HepG2 (cell line): ENCODE data around the gene UNC5A. TPM values are rescaled to one million over a fixed set of nuclear protein-coding genes. Genes with fewer than 3 reads are reported as not detected.

Source experiments
- ATRX ChIP-seq: sonication (generic); formaldehyde crosslinking; IDR thresholded peaks from 2 replicates; pipeline ENCODE4 v1.4.0; 2020; ENCODE audit warnings: missing genetic modification reagents, borderline replicate concordance
- BORCS8-MEF2B ChIP-seq: sonication (generic); formaldehyde crosslinking; IDR thresholded peaks from 2 replicates; pipeline ENCODE4 v1.8.0; 2022; ENCODE audit warnings: mild to moderate bottlenecking, missing genetic modification reagents
- HNF4A ChIP-seq: sonication (generic); formaldehyde crosslinking; IDR thresholded peaks from 2 replicates; pipeline ENCODE4 v1.4.0; 2020; ENCODE audit warnings: missing genetic modification reagents
- HNRNPK ChIP-seq: fragments of 200-400 bp; formaldehyde crosslinking; IDR thresholded peaks from 2 replicates; pipeline ENCODE4 v1.6.1; 2018; ENCODE audit warnings: low read length, low read depth, moderate library complexity, mild to moderate bottlenecking; ENCODE audit not compliant: poor library complexity, severe bottlenecking
- KDM2A ChIP-seq: sonication (generic); formaldehyde crosslinking; IDR thresholded peaks from 2 replicates; pipeline ENCODE4 v1.4.0; 2020; ENCODE audit warnings: low read depth, missing genetic modification reagents, borderline replicate concordance
- KDM5A ChIP-seq: fragments of 200-600 bp; sonication (generic); IDR thresholded peaks from 2 replicates; pipeline ENCODE4 v1.7.0; 2018; ENCODE audit warnings: antibody characterized with exemption, mild to moderate bottlenecking, low read length, borderline replicate concordance
- KDM6A ChIP-seq: IDR thresholded peaks from 2 replicates; pipeline ENCODE4 v1.6.1; 2016; ENCODE audit warnings: low read depth
- SMAD9 ChIP-seq: sonication (generic); formaldehyde crosslinking; IDR thresholded peaks from 2 replicates; pipeline ENCODE4 v1.5.1; 2020; ENCODE audit warnings: mild to moderate bottlenecking, missing genetic modification reagents
- SP140L ChIP-seq: sonication (generic); formaldehyde crosslinking; IDR thresholded peaks from 2 replicates; pipeline ENCODE4 v1.4.0; 2020; ENCODE audit warnings: missing genetic modification reagents, borderline replicate concordance
- TBL1XR1 ChIP-seq: fragments of 150-350 bp; IDR thresholded peaks from 2 replicates; pipeline ENCODE4 v1.6.1; 2014; ENCODE audit warnings: borderline replicate concordance, low read length; ENCODE audit not compliant: partially characterized antibody
- TRIM24 ChIP-seq: sonication (generic); formaldehyde crosslinking; IDR thresholded peaks from 2 replicates; pipeline ENCODE4 v1.8.0; 2022; ENCODE audit warnings: mild to moderate bottlenecking, missing genetic modification reagents
- ZNF350 ChIP-seq: sonication (generic); formaldehyde crosslinking; IDR thresholded peaks from 2 replicates; pipeline ENCODE4 v1.4.0; 2020; ENCODE audit warnings: mild to moderate bottlenecking, low read depth, missing genetic modification reagents, borderline replicate concordance
- ZNF616 ChIP-seq: sonication (generic); formaldehyde crosslinking; IDR thresholded peaks from 2 replicates; pipeline ENCODE4 v1.5.0; 2020; ENCODE audit warnings: low read depth, mild to moderate bottlenecking, missing genetic modification reagents
- polyA plus RNA-seq, 8 experiments: library from polyadenylated mRNA; depleted of rRNA in 3 of 8; stranded (reverse) in 7 of 8; unstranded in 1 of 8; fragments of >200 nt; fragmentation: Illumina TruSeq in 4 of 8; extraction: Trizol in 4 of 8; gene quantifications; 2 replicates each; pipeline versions ENCODE4 v1.2.1 to v1.2.3, GENCODE V29; 2011 to 2016; ENCODE audit warnings: low read depth in 4 of 8, missing spikeins in 1 of 8, mixed read lengths in 1 of 8; ENCODE audit not compliant: insufficient read depth in 1 of 8
- total RNA-seq, 5 experiments: library from RNA; depleted of rRNA; stranded (reverse); fragments of >200 nt; fragmentation: Illumina TruSeq; extraction: Trizol; gene quantifications; 2 replicates each; pipeline ENCODE4 v1.2.3, GENCODE V29; 2016; ENCODE audit warnings: low read depth in 1 of 5
- TF ChIP-seq, protein P1 (sequence below): sonication (generic); formaldehyde crosslinking; conservative IDR thresholded peaks from 2 replicates; pipeline ENCODE4 v1.5.0; 2020; ENCODE audit warnings: missing genetic modification reagents
- TF ChIP-seq, protein P2 (sequence below): sonication (generic); formaldehyde crosslinking; IDR thresholded peaks from 2 replicates; pipeline ENCODE4 v1.8.0; 2022; ENCODE audit warnings: mild to moderate bottlenecking, missing genetic modification reagents; ENCODE audit not compliant: insufficient replicate concordance
- TF ChIP-seq, protein P3 (sequence below): sonication (generic); formaldehyde crosslinking; IDR thresholded peaks from 2 replicates; pipeline ENCODE4 v1.4.0; 2020; ENCODE audit warnings: missing genetic modification reagents, borderline replicate concordance
- TF ChIP-seq, protein P4 (sequence below): sonication (generic); formaldehyde crosslinking; IDR thresholded peaks from 2 replicates; pipeline ENCODE4 v1.4.0; 2020; ENCODE audit warnings: missing genetic modification reagents, mild to moderate bottlenecking, borderline replicate concordance
- TF ChIP-seq, protein P5 (sequence below): sonication (generic); formaldehyde crosslinking; IDR thresholded peaks from 2 replicates; pipeline ENCODE4 v1.8.0; 2022; ENCODE audit warnings: mild to moderate bottlenecking, missing genetic modification reagents, moderate library complexity
- TF ChIP-seq, protein P6 (sequence below): sonication (generic); formaldehyde crosslinking; IDR thresholded peaks from 2 replicates; pipeline ENCODE4 v1.8.0; 2023; ENCODE audit warnings: mild to moderate bottlenecking, missing genetic modification reagents

UNC5A gene
- total and polyA plus RNA-seq, 2 of the 13 experiments (the other 11 are each of a cell fraction or from before 2014, with no cell fraction given), result not detected

DNA sequence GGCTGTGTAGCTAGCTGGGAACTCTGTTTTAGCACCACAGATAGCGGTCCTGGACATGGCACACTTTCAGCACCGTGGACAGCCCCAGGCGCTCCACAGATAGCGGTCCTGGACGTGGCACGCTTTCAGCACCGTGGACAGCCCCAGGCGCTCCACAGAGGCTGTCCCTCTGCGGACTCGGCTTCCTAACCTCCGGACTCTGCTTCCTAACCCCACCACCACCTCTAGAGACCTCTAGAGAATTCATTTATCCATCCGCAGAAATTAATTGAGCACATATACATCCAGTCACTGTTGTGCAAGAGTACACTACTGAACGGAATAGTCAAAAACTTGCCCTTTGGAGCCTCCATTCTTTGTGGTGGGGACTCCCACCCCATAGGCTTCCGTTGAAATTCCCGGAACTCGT, 27.4 kb downstream of the UNC5A start (continued):
- no peak for TF ChIP-seq TRIM24 (CRISPR knock-in tag)
- TF ChIP-seq ZNF350, result peak; percentile 99
- TF ChIP-seq, protein P1, sequence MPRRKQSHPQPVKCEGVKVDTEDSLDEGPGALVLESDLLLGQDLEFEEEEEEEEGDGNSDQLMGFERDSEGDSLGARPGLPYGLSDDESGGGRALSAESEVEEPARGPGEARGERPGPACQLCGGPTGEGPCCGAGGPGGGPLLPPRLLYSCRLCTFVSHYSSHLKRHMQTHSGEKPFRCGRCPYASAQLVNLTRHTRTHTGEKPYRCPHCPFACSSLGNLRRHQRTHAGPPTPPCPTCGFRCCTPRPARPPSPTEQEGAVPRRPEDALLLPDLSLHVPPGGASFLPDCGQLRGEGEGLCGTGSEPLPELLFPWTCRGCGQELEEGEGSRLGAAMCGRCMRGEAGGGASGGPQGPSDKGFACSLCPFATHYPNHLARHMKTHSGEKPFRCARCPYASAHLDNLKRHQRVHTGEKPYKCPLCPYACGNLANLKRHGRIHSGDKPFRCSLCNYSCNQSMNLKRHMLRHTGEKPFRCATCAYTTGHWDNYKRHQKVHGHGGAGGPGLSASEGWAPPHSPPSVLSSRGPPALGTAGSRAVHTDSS, result no peak
- TF ChIP-seq BORCS8-MEF2B (CRISPR knock-in tag), result peak; percentile 100
- TF ChIP-seq, protein P2, sequence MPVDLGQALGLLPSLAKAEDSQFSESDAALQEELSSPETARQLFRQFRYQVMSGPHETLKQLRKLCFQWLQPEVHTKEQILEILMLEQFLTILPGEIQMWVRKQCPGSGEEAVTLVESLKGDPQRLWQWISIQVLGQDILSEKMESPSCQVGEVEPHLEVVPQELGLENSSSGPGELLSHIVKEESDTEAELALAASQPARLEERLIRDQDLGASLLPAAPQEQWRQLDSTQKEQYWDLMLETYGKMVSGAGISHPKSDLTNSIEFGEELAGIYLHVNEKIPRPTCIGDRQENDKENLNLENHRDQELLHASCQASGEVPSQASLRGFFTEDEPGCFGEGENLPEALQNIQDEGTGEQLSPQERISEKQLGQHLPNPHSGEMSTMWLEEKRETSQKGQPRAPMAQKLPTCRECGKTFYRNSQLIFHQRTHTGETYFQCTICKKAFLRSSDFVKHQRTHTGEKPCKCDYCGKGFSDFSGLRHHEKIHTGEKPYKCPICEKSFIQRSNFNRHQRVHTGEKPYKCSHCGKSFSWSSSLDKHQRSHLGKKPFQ (CRISPR knock-in tag), result peak; percentile 99
- TF ChIP-seq ATRX (CRISPR knock-in tag), result peak; percentile 98
- no peak for TF ChIP-seq HNRNPK
- no peak for TF ChIP-seq KDM5A
- TF ChIP-seq, protein P3, sequence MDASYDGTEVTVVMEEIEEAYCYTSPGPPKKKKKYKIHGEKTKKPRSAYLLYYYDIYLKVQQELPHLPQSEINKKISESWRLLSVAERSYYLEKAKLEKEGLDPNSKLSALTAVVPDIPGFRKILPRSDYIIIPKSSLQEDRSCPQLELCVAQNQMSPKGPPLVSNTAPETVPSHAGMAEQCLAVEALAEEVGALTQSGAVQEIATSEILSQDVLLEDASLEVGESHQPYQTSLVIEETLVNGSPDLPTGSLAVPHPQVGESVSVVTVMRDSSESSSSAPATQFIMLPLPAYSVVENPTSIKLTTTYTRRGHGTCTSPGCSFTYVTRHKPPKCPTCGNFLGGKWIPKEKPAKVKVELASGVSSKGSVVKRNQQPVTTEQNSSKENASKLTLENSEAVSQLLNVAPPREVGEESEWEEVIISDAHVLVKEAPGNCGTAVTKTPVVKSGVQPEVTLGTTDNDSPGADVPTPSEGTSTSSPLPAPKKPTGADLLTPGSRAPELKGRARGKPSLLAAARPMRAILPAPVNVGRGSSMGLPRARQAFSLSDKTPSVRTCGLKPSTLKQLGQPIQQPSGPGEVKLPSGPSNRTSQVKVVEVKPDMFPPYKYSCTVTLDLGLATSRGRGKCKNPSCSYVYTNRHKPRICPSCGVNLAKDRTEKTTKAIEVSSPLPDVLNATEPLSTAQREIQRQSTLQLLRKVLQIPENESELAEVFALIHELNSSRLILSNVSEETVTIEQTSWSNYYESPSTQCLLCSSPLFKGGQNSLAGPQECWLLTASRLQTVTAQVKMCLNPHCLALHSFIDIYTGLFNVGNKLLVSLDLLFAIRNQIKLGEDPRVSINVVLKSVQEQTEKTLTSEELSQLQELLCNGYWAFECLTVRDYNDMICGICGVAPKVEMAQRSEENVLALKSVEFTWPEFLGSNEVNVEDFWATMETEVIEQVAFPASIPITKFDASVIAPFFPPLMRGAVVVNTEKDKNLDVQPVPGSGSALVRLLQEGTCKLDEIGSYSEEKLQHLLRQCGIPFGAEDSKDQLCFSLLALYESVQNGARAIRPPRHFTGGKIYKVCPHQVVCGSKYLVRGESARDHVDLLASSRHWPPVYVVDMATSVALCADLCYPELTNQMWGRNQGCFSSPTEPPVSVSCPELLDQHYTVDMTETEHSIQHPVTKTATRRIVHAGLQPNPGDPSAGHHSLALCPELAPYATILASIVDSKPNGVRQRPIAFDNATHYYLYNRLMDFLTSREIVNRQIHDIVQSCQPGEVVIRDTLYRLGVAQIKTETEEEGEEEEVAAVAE (CRISPR knock-in tag), result peak; percentile 99
- peak; percentile 100 for TF ChIP-seq KDM2A (CRISPR knock-in tag)
- TF ChIP-seq, protein P4, sequence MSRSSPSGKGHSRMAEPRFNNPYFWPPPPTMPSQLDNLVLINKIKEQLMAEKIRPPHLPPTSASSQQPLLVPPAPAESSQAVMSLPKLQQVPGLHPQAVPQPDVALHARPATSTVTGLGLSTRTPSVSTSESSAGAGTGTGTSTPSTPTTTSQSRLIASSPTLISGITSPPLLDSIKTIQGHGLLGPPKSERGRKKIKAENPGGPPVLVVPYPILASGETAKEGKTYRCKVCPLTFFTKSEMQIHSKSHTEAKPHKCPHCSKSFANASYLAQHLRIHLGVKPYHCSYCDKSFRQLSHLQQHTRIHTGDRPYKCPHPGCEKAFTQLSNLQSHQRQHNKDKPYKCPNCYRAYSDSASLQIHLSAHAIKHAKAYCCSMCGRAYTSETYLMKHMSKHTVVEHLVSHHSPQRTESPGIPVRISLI (CRISPR knock-in tag), result peak; percentile 92
- TF ChIP-seq ZNF616 (CRISPR knock-in tag), result peak; percentile 99
- TF ChIP-seq SMAD9 (CRISPR knock-in tag), result peak; percentile 100
- TF ChIP-seq TBL1XR1, result no peak
- TF ChIP-seq SP140L (CRISPR knock-in tag), result peak; percentile 100
- TF ChIP-seq, protein P5, sequence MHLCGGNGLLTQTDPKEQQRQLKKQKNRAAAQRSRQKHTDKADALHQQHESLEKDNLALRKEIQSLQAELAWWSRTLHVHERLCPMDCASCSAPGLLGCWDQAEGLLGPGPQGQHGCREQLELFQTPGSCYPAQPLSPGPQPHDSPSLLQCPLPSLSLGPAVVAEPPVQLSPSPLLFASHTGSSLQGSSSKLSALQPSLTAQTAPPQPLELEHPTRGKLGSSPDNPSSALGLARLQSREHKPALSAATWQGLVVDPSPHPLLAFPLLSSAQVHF (CRISPR knock-in tag), result peak; percentile 100
- TF ChIP-seq KDM6A (CRISPR knock-in tag), result peak; percentile 85
- TF ChIP-seq, protein P6, sequence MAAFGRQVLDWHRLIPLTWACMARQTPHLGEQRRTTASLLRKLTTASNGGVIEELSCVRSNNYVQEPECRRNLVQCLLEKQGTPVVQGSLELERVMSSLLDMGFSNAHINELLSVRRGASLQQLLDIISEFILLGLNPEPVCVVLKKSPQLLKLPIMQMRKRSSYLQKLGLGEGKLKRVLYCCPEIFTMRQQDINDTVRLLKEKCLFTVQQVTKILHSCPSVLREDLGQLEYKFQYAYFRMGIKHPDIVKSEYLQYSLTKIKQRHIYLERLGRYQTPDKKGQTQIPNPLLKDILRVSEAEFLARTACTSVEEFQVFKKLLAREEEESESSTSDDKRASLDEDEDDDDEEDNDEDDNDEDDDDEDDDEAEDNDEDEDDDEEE (CRISPR knock-in tag), result peak; percentile 100
- peak; percentile 67 for TF ChIP-seq HNF4A (CRISPR knock-in tag)
